Mesothelial cell of epicardium (in vitro differentiated cells): ENCODE results near the gene RYR1. TPM values are rescaled to one million over a fixed set of nuclear protein-coding genes. Genes with fewer than 3 reads are reported as not detected.

Source experiments
- DNase-seq, 2 experiments: peaks; one replicate each; pipeline ENCODE4 v3.0.0; 2021; ENCODE audit warnings: low spot score in 2 of 2; ENCODE audit not compliant: unreplicated experiment in 2 of 2
- H3K27ac Mint-ChIP-seq: 2 replicates; pipeline ENCODE4 v1.8.0; 2021; ENCODE audit warnings: mixed read lengths
- H3K27me3 Mint-ChIP-seq: 2 replicates; pipeline ENCODE4 v1.8.0; 2021; ENCODE audit warnings: low read depth, mixed read lengths
- H3K36me3 Mint-ChIP-seq: 2 replicates; pipeline ENCODE4 v1.8.0; 2021; ENCODE audit warnings: mixed read lengths
- H3K4me1 Mint-ChIP-seq: 2 replicates; pipeline ENCODE4 v1.8.0; 2021; ENCODE audit warnings: mixed read lengths
- H3K4me3 Mint-ChIP-seq: 2 replicates; pipeline ENCODE4 v1.8.0; 2021; ENCODE audit warnings: mild to moderate bottlenecking, moderate library complexity, mixed read lengths
- H3K9me3 Mint-ChIP-seq: 2 replicates; pipeline ENCODE4 v1.8.0; 2021; ENCODE audit warnings: mixed read lengths
- CTCF ChIP-seq: fragments of 200-600 bp; sonication (generic); IDR thresholded peaks from one replicate; pipeline ENCODE4 v1.5.0; 2021; ENCODE audit warnings: antibody characterized with exemption; ENCODE audit not compliant: unreplicated experiment
- total RNA-seq: library from RNA; stranded (reverse); gene quantifications from 3 replicates; pipeline ENCODE4 v1.2.1, GENCODE V29; 2021

The RYR1 gene
- total RNA-seq, 1 donor from 2014 or later: 0.27 TPM

- H3K9me3 Mint-ChIP-seq: peaks cover 4% of the 10 kb centered on the region
- H3K36me3 Mint-ChIP-seq: peaks cover 17% of the 10 kb centered on the region
- peaks cover 25% of the 10 kb centered on the region for H3K27me3 Mint-ChIP-seq
- DNase-seq: no peak
- H3K27ac Mint-ChIP-seq: peak overlapping the region; percentile 25
- H3K4me1 Mint-ChIP-seq: peaks cover 16% of the 10 kb centered on the region
- peak overlapping the region; percentile 71 for H3K4me3 Mint-ChIP-seq
- TF ChIP-seq CTCF: no peak
Measured at GRCh38 chr19:38389101-38389925, 44.2 kb upstream of the RYR1 start.

DNA sequence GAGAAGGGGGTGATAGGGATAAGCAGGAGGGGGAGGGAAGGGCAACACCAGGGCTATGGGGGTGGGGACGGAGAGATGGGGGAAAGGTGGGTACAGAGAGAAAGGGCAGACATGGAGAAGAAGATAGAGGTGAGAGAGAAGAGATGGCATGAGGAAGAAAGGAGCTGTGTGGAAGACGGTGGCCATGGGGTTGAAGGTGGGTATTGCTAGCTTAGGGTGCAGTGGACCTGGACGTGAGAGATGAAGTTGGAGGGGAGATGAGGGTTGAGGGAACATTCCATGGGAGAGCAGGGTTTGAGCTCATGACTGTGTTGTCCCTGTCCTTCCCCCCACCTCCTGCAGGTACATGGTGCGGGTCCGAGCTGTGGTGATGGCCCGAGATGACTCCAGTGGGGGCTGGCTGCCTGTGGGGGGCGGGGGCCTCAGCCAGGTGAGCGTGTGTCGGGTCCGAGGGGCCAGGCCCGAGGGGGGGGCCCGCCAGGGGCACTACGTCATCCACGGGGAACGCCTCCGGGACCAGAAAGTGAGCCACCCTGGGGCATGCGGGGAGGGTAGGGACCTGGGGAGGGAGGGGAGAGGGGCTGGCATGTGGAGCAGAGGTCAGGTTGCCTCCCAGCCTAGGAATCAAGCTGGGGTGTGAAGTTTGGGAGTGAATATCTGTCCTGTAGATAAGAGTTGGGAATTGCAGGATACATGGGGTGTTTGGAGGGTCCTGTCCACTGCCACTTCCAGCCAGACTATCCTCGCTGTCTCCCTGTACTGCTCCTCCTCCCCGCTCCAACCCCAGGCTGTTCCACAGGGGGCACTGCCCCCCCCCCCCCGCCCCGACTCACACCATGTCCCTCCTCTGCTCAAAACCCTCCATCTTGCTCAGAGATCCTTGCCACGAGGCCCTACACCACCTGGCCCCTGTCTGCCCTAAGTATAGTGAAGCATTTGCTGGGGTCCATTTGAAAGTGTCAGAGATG is 43.2 kb upstream of the RYR1 start:
- DNase-seq: no peak
- H3K36me3 Mint-ChIP-seq: peaks cover 20% of the 10 kb centered on the region
- H3K27me3 Mint-ChIP-seq: peaks cover 24% of the 10 kb centered on the region
- peaks cover 8% of the 10 kb centered on the region for H3K9me3 Mint-ChIP-seq
- no peak for TF ChIP-seq CTCF
- H3K27ac Mint-ChIP-seq: no peak overlapping the region
- peaks cover 16% of the 10 kb centered on the region for H3K4me1 Mint-ChIP-seq
- H3K4me3 Mint-ChIP-seq: peak overlapping the region; percentile 36

- H3K27ac Mint-ChIP-seq: no peak overlapping the region
- peaks cover 27% of the 10 kb centered on the region for H3K36me3 Mint-ChIP-seq
- H3K9me3 Mint-ChIP-seq: peaks cover 14% of the 10 kb centered on the region
- H3K4me1 Mint-ChIP-seq: peaks cover 16% of the 10 kb centered on the region
- no peak for TF ChIP-seq CTCF
- no peak overlapping the region for H3K4me3 Mint-ChIP-seq
- H3K27me3 Mint-ChIP-seq: peaks cover 24% of the 10 kb centered on the region
- DNase-seq: no peak
Measured at GRCh38 chr19:38391911-38392464, 41.5 kb upstream of the RYR1 start.

DNA sequence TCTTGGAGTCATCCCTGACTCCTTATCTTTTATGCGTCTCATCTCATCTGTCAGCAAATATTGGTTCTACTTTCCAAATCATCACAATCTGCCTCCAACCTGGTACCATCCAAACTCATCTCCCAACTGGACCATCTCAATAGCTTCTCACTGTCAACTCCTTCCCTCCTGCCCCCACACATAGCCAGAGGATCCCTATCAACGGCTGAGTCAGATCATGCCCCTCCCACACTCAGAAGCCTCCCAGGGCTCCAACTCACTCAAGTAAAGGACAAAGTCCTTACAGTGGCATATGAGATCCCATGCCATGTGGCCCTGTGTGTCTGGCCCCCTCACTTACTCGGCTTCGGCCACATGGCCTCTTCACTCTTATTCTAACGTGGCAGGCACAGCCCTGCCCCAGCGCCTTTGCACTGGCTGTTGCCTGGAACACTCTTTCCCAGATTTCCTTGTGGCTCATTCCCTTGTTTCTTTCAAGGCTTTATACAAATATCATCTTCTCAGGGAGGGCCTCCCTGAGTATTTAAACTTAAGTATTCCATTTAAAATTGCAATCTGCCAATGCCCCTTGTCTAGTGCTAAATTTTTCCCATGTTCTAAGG is 40.7 kb upstream of the RYR1 start:
- Mint-ChIP-seq H3K4me3 (no peak overlapping the region), H3K27ac (no peak overlapping the region), H3K4me1 (peaks cover 12% of the 10 kb centered on the region), H3K27me3 (peaks cover 18% of the 10 kb centered on the region), H3K9me3 (peaks cover 14% of the 10 kb centered on the region), H3K36me3 (peaks cover 25% of the 10 kb centered on the region)
- DNase-seq: no peak
- no peak for TF ChIP-seq CTCF

GRCh38 chr19:38394488-38394887 is 39.0 kb upstream of the RYR1 start:
- no peak for DNase-seq

More at GRCh38 chr19:38394488-38394887, 39.0 kb upstream of the RYR1 start:
- Mint-ChIP-seq H3K4me1 (peaks cover 5% of the 10 kb centered on the region), H3K27ac (no peak overlapping the region), H3K27me3 (peaks cover 18% of the 10 kb centered on the region), H3K4me3 (no peak overlapping the region), H3K9me3 (peaks cover 14% of the 10 kb centered on the region), H3K36me3 (peaks cover 25% of the 10 kb centered on the region)
- no peak for TF ChIP-seq CTCF
